HepG2 (cell line): ENCODE results near the gene TAAR5. TPM values are rescaled to one million over a fixed set of nuclear protein-coding genes. Genes with fewer than 3 reads are reported as not detected.

Experiments used
- ATAC-seq: fragments of 200-7000 bp; cut with Tn5 transposase; 3 replicates; pipeline ENCODE4 v1.9.1; 2020; ENCODE audit warnings: mild to moderate bottlenecking, moderate library complexity
- BruUV-seq: library from RNA; stranded (reverse); fragments of 400-500 nt; replicated peaks from 2 replicates; lab custom pipeline; 2021; lab: Mats Ljungman, UMichigan
- CTCF ChIA-PET: fragments of 300-600 bp; formaldehyde crosslinking; extraction: SDS; loops from one replicate; lab custom pipeline; 2021; ENCODE audit warnings: low total read pairs, inconsistent platforms, low intra/inter-chr PET ratio; lab: Yijun Ruan, JAX
- POLR2A ChIA-PET: fragments of 350-600 bp; sonication (Branson Sonifier 250); formaldehyde crosslinking; loops from one replicate; lab custom pipeline; 2020; ENCODE audit warnings: antibody characterized with exemption, inconsistent platforms; lab: Yijun Ruan, JAX
- DNase-seq: peaks from one replicate; pipeline ENCODE4 v3.0.0-alpha.2; 2015; ENCODE audit warnings: low spot score
- FAIRE-seq: peaks from 3 replicates; lab custom pipeline; 2011; peaks lifted over from hg19 to GRCh38; lab: Jason Lieb, UNC
- H2AFZ ChIP-seq: one replicate; pipeline ENCODE4 v1.6.1; 2011; ENCODE audit warnings: low read length, inconsistent platforms
- H3K27ac ChIP-seq: fragments of 300-600 bp; 3 replicates; pipeline ENCODE4 v1.8.0; 2011; ENCODE audit warnings: mixed run types, mild to moderate bottlenecking, mixed read lengths, low read length, inconsistent platforms; ENCODE audit not compliant: insufficient read depth; ENCODE audit errors: extremely low read length
- H3K27me3 ChIP-seq, 2 experiments: fragments of 200-600 bp in 1 of 2; 2 replicates in 1 of 2; 3 replicates in 1 of 2; pipeline versions ENCODE4 v1.6.0 to v1.8.0; 2011; ENCODE audit warnings: low read length in 2 of 2, mild to moderate bottlenecking in 2 of 2, moderate library complexity in 2 of 2, inconsistent platforms in 1 of 2; ENCODE audit not compliant: insufficient read depth in 2 of 2, control insufficient read depth in 1 of 2
- H3K36me3 ChIP-seq, 2 experiments: fragments of 200-600 bp in 1 of 2; replicated peaks in 1 of 2; 2 replicates in 1 of 2; 3 replicates in 1 of 2; pipeline versions ENCODE4 v1.5.1 to v1.8.0; 2011; ENCODE audit warnings: low read length in 2 of 2, inconsistent platforms in 1 of 2; ENCODE audit not compliant: insufficient read depth in 2 of 2, control insufficient read depth in 1 of 2
- H3K4me1 ChIP-seq: 2 replicates; pipeline ENCODE4 v1.5.1; 2012; ENCODE audit warnings: low read length, inconsistent platforms; ENCODE audit not compliant: insufficient read depth
- H3K4me2 ChIP-seq: 2 replicates; pipeline ENCODE4 v1.6.0; 2011; ENCODE audit warnings: low read depth, low read length, inconsistent platforms
- H3K4me3 ChIP-seq, 3 experiments: fragments of 200-600 bp in 1 of 3; sonication (generic), shearing (Covaris generic) in 1 of 3; replicated peaks in 1 of 3; 2 replicates each; pipeline ENCODE4 v1.5.1; 2011 to 2016; ENCODE audit warnings: low read length in 3 of 3, inconsistent platforms in 2 of 3, low read depth in 2 of 3, mild to moderate bottlenecking in 2 of 3, control low read depth in 1 of 3, mixed read lengths in 1 of 3; ENCODE audit not compliant: insufficient read depth in 1 of 3
- H3K79me2 ChIP-seq: one replicate; pipeline ENCODE4 v1.6.1; 2011; ENCODE audit warnings: low read length, inconsistent platforms; ENCODE audit not compliant: insufficient read depth
- H3K9ac ChIP-seq: 2 replicates; pipeline ENCODE4 v1.6.0; 2011; ENCODE audit warnings: mild to moderate bottlenecking, low read depth, low read length, inconsistent platforms; ENCODE audit not compliant: insufficient read depth
- H3K9me3 ChIP-seq: 2 replicates; pipeline ENCODE4 v1.5.1; 2012; ENCODE audit warnings: mild to moderate bottlenecking, low read length
- H4K20me1 ChIP-seq: 2 replicates; pipeline ENCODE4 v1.6.0; 2011; ENCODE audit warnings: inconsistent platforms, mild to moderate bottlenecking, low read length, moderate library complexity; ENCODE audit not compliant: insufficient read depth
- FOXO1 ChIP-seq: sonication (generic); formaldehyde crosslinking; IDR thresholded peaks from 2 replicates; pipeline ENCODE4 v1.4.0; 2020; ENCODE audit warnings: missing genetic modification reagents
- NR2F1 ChIP-seq, 2 experiments: fragments of 450-650 bp in 1 of 2; formaldehyde crosslinking in 1 of 2; IDR thresholded peaks; 2 replicates each; pipeline versions ENCODE4 v1.5.0 to v1.6.1; 2016 to 2020; ENCODE audit warnings: mild to moderate bottlenecking in 1 of 2, missing compliant biosample characterization in 1 of 2, missing genetic modification reagents in 1 of 2, moderate library complexity in 1 of 2
- NRL ChIP-seq: sonication (generic); formaldehyde crosslinking; IDR thresholded peaks from 2 replicates; pipeline ENCODE4 v1.5.0; 2020; ENCODE audit warnings: missing genetic modification reagents, mild to moderate bottlenecking, moderate library complexity, borderline replicate concordance
- RAD51 ChIP-seq: fragments of 450-650 bp; IDR thresholded peaks from 2 replicates; pipeline ENCODE4 v1.6.1; 2016; ENCODE audit warnings: borderline replicate concordance
- SP2 ChIP-seq: sonication (generic); formaldehyde crosslinking; IDR thresholded peaks from 2 replicates; pipeline ENCODE4 v1.5.1; 2020; ENCODE audit warnings: mild to moderate bottlenecking, missing genetic modification reagents
- U2AF2 ChIP-seq: fragments of 200-400 bp; formaldehyde crosslinking; IDR thresholded peaks from 2 replicates; pipeline ENCODE4 v1.6.1; 2017; ENCODE audit warnings: low read depth, mild to moderate bottlenecking, low read length
- ZMAT3 ChIP-seq: sonication (generic); formaldehyde crosslinking; conservative IDR thresholded peaks from 2 replicates; pipeline ENCODE4 v1.7.0; 2021; ENCODE audit warnings: missing genetic modification reagents
- ZNF235 ChIP-seq: sonication (generic); formaldehyde crosslinking; IDR thresholded peaks from 2 replicates; pipeline ENCODE4 v1.8.1; 2023; ENCODE audit warnings: mild to moderate bottlenecking, missing genetic modification reagents, borderline replicate concordance
- ZNF256 ChIP-seq: sonication (generic); formaldehyde crosslinking; conservative IDR thresholded peaks from 2 replicates; pipeline ENCODE4 v1.4.0; 2020; ENCODE audit warnings: missing genetic modification reagents
- ZNF430 ChIP-seq: sonication (generic); formaldehyde crosslinking; IDR thresholded peaks from 2 replicates; pipeline ENCODE4 v1.9.0; 2021; ENCODE audit warnings: mild to moderate bottlenecking, missing genetic modification reagents
- ZNF891 ChIP-seq: sonication (generic); formaldehyde crosslinking; IDR thresholded peaks from 2 replicates; pipeline ENCODE4 v1.5.0; 2020; ENCODE audit warnings: mild to moderate bottlenecking, missing genetic modification reagents
- WGBS: methylation state at CpG from one replicate; pipeline ENCODE4 v1.1.6; 2017; ENCODE audit warnings: low lambda C conversion rate; 5-methylcytosine and 5-hydroxymethylcytosine counted together
- in situ Hi-C: cut with HindIII; loops from 2 replicates; pipeline ENCODE4 v1.10.0; 2017; ENCODE audit warnings: low pct_unique_long_range_greater_than_20kb; ENCODE audit not compliant: extremely low pct_ligation_motif_present
- intact Hi-C: fragments of 100-400 bp; cut with micrococcal nuclease; formaldehyde crosslinking; loops from one replicate; pipeline ENCODE4 v1.10.0; 2022; ENCODE audit not compliant: unreplicated experiment
- polyA plus RNA-seq, 8 experiments: library from polyadenylated mRNA; depleted of rRNA in 3 of 8; stranded (reverse) in 7 of 8; unstranded in 1 of 8; fragments of >200 nt; fragmentation: Illumina TruSeq in 4 of 8; extraction: Trizol in 4 of 8; gene quantifications; 2 replicates each; pipeline versions ENCODE4 v1.2.1 to v1.2.3, GENCODE V29; 2011 to 2016; ENCODE audit warnings: low read depth in 4 of 8, missing spikeins in 1 of 8, mixed read lengths in 1 of 8; ENCODE audit not compliant: insufficient read depth in 1 of 8
- total RNA-seq, 5 experiments: library from RNA; depleted of rRNA; stranded (reverse); fragments of >200 nt; fragmentation: Illumina TruSeq; extraction: Trizol; gene quantifications; 2 replicates each; pipeline ENCODE4 v1.2.3, GENCODE V29; 2016; ENCODE audit warnings: low read depth in 1 of 5
- TF ChIP-seq, protein P1 (sequence below): sonication (generic); formaldehyde crosslinking; IDR thresholded peaks from 2 replicates; pipeline ENCODE4 v1.9.0; 2021; ENCODE audit warnings: missing genetic modification reagents, borderline replicate concordance
- TF ChIP-seq, protein P2 (sequence below): sonication (generic); formaldehyde crosslinking; IDR thresholded peaks from 2 replicates; pipeline ENCODE4 v1.5.1; 2020; ENCODE audit warnings: missing genetic modification reagents, mild to moderate bottlenecking, borderline replicate concordance
- TF ChIP-seq, protein P3 (sequence below): IDR thresholded peaks from 2 replicates; pipeline ENCODE4 v1.6.1; 2018; ENCODE audit warnings: missing genetic modification reagents
- TF ChIP-seq, protein P4 (sequence below): sonication (generic); formaldehyde crosslinking; IDR thresholded peaks from 2 replicates; pipeline ENCODE4 v1.5.0; 2020; ENCODE audit warnings: mild to moderate bottlenecking, missing genetic modification reagents, moderate library complexity
- TF ChIP-seq, protein P5 (sequence below): sonication (generic); formaldehyde crosslinking; IDR thresholded peaks from 2 replicates; pipeline ENCODE4 v1.5.1; 2020; ENCODE audit warnings: missing genetic modification reagents, mild to moderate bottlenecking, borderline replicate concordance

The TAAR5 gene
- total and polyA plus RNA-seq, 2 of the 13 experiments (the other 11 are each of a cell fraction or from before 2014, with no cell fraction given), result not detected

DNA sequence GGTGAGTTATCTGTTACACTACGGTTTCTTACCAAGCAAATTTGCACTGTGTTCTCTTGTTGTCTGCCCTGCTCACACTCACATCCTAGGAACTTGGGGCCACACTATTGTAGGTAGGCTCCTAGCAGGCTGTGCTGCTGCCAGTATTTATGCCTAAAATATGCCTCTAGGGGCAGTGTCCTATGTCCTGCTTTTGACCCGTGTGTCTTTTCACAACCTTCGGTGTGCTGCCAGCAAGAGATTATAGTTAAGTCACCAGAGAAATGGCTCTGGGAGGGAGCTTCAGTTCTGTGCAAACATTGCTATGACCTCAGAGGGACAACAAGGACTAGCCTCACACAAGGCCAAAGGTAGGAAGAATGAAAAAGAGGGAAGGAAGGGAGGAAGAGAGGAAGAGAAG lies 8.9 kb upstream of the TAAR5 start:
- FAIRE-seq (peak; percentile 18), ATAC-seq (peak; percentile 100), DNase-seq (peak; percentile 57)
- no peak overlapping the region for H3K4me2 ChIP-seq
- ChIA-PET CTCF (no interaction called here), POLR2A (no interaction called here)
- no peak overlapping the region for H3K27ac ChIP-seq
- no peak overlapping the region for H3K9ac ChIP-seq
- WGBS, result 20% methylated on average over 3 of the region's 3 CpGs
- H3K4me1 ChIP-seq, result no peaks in the 10 kb centered on the region
- H3K36me3 ChIP-seq, result no peaks in the 10 kb centered on the region
- H2AFZ ChIP-seq, result no peak overlapping the region
- intact Hi-C loops (loop anchor here (5.0 kb wide), 2 partner anchors 44 to 169 kb away; no protein-coding TSS in a partner anchor), in situ Hi-C loops (no loop called here)
- no peak overlapping the region for H3K4me3 ChIP-seq
- H3K27me3 ChIP-seq, result no peaks in the 10 kb centered on the region; a peak in 1 of 5 replicates
- H3K9me3 ChIP-seq, result no peaks in the 10 kb centered on the region
- no peaks in the 10 kb centered on the region for H4K20me1 ChIP-seq
- no peaks in the 10 kb centered on the region for H3K79me2 ChIP-seq
- no TSS peak for BruUV-seq
- no peak for TF ChIP-seq ZNF891 (CRISPR knock-in tag)
- no peak for TF ChIP-seq U2AF2
- TF ChIP-seq, protein P1, sequence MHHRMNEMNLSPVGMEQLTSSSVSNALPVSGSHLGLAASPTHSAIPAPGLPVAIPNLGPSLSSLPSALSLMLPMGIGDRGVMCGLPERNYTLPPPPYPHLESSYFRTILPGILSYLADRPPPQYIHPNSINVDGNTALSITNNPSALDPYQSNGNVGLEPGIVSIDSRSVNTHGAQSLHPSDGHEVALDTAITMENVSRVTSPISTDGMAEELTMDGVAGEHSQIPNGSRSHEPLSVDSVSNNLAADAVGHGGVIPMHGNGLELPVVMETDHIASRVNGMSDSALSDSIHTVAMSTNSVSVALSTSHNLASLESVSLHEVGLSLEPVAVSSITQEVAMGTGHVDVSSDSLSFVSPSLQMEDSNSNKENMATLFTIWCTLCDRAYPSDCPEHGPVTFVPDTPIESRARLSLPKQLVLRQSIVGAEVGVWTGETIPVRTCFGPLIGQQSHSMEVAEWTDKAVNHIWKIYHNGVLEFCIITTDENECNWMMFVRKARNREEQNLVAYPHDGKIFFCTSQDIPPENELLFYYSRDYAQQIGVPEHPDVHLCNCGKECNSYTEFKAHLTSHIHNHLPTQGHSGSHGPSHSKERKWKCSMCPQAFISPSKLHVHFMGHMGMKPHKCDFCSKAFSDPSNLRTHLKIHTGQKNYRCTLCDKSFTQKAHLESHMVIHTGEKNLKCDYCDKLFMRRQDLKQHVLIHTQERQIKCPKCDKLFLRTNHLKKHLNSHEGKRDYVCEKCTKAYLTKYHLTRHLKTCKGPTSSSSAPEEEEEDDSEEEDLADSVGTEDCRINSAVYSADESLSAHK (CRISPR knock-in tag), result no peak
- TF ChIP-seq, protein P2, sequence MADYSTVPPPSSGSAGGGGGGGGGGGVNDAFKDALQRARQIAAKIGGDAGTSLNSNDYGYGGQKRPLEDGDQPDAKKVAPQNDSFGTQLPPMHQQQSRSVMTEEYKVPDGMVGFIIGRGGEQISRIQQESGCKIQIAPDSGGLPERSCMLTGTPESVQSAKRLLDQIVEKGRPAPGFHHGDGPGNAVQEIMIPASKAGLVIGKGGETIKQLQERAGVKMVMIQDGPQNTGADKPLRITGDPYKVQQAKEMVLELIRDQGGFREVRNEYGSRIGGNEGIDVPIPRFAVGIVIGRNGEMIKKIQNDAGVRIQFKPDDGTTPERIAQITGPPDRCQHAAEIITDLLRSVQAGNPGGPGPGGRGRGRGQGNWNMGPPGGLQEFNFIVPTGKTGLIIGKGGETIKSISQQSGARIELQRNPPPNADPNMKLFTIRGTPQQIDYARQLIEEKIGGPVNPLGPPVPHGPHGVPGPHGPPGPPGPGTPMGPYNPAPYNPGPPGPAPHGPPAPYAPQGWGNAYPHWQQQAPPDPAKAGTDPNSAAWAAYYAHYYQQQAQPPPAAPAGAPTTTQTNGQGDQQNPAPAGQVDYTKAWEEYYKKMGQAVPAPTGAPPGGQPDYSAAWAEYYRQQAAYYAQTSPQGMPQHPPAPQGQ, result no peak
- TF ChIP-seq, protein P3, sequence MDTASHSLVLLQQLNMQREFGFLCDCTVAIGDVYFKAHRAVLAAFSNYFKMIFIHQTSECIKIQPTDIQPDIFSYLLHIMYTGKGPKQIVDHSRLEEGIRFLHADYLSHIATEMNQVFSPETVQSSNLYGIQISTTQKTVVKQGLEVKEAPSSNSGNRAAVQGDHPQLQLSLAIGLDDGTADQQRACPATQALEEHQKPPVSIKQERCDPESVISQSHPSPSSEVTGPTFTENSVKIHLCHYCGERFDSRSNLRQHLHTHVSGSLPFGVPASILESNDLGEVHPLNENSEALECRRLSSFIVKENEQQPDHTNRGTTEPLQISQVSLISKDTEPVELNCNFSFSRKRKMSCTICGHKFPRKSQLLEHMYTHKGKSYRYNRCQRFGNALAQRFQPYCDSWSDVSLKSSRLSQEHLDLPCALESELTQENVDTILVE, result no peak
- no peak for TF ChIP-seq SP2
- no peak for TF ChIP-seq ZNF235 (CRISPR knock-in tag)
- TF ChIP-seq, protein P4, sequence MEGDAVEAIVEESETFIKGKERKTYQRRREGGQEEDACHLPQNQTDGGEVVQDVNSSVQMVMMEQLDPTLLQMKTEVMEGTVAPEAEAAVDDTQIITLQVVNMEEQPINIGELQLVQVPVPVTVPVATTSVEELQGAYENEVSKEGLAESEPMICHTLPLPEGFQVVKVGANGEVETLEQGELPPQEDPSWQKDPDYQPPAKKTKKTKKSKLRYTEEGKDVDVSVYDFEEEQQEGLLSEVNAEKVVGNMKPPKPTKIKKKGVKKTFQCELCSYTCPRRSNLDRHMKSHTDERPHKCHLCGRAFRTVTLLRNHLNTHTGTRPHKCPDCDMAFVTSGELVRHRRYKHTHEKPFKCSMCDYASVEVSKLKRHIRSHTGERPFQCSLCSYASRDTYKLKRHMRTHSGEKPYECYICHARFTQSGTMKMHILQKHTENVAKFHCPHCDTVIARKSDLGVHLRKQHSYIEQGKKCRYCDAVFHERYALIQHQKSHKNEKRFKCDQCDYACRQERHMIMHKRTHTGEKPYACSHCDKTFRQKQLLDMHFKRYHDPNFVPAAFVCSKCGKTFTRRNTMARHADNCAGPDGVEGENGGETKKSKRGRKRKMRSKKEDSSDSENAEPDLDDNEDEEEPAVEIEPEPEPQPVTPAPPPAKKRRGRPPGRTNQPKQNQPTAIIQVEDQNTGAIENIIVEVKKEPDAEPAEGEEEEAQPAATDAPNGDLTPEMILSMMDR (CRISPR knock-in tag), result peak; percentile 56
- TF ChIP-seq ZNF430 (CRISPR knock-in tag), result no peak
- TF ChIP-seq RAD51, result no peak
- TF ChIP-seq FOXO1 (CRISPR knock-in tag), result 0 out of 2 replicates have a peak, but pooled peaks have one; percentile 30
- no peak for TF ChIP-seq ZMAT3 (CRISPR knock-in tag)
- TF ChIP-seq, protein P5, sequence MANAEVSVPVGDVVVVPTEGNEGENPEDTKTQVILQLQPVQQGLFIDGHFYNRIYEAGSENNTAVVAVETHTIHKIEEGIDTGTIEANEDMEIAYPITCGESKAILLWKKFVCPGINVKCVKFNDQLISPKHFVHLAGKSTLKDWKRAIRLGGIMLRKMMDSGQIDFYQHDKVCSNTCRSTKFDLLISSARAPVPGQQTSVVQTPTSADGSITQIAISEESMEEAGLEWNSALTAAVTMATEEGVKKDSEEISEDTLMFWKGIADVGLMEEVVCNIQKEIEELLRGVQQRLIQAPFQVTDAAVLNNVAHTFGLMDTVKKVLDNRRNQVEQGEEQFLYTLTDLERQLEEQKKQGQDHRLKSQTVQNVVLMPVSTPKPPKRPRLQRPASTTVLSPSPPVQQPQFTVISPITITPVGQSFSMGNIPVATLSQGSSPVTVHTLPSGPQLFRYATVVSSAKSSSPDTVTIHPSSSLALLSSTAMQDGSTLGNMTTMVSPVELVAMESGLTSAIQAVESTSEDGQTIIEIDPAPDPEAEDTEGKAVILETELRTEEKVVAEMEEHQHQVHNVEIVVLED, result no peak
- TF ChIP-seq NR2F1 (CRISPR knock-in tag; IDR thresholded peaks at IDR 0.05), result 0 out of 4 replicates have a peak, but pooled peaks of 1 of the 2 experiments have one; percentile 12
- no peak for TF ChIP-seq ZNF256 (CRISPR knock-in tag)
- no peak for TF ChIP-seq NRL (CRISPR knock-in tag)
